GM18526 (cell line): Measurements from ENCODE around the gene SINHCAF.

Experiments
- POLR2A ChIP-seq: IDR thresholded peaks from 3 replicates; pipeline ENCODE4 v1.6.1; 2011; ENCODE audit not compliant: insufficient read length; ENCODE audit errors: extremely low read depth

The SINHCAF gene

DNA sequence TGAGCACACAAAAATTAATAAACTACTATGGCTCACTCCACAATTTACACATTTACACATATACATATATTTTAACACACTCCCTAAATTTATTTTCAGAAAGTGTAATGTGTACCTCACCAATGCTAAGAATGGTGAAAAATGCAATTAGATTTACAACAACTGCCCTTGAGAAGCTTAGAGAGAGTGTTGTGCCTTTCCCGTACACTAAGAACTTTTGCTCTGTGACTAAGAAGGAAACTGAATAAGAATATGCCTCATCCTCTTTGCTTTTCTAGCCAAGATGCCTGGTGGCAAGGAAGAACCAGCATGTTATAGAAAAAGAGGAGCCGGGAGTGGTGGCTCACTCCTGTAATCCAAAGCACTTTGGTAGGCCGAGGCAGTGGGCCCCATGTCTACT, 62.3 kb downstream of the SINHCAF start:
- TF ChIP-seq POLR2A, result no peak

DNA sequence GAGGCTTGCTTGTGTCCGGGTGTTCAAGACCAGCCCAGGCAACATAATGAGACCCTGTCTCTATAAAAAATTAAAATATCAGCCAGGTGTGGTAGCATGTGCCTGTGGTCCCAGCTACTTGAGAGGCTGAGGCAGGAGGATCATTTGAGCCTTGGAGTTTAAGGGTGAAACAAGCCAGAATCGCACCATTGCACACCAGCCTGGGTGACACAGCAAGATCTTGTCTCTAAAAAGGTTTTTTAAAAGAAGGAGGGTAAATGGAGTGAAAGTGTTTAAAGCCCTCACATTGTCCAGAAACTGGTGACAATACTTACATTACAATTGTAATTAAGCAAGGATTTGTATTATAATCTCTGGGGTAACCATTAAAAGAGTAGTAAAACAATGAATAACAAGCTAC, 64.2 kb downstream of the SINHCAF start:
- no peak for TF ChIP-seq POLR2A

DNA sequence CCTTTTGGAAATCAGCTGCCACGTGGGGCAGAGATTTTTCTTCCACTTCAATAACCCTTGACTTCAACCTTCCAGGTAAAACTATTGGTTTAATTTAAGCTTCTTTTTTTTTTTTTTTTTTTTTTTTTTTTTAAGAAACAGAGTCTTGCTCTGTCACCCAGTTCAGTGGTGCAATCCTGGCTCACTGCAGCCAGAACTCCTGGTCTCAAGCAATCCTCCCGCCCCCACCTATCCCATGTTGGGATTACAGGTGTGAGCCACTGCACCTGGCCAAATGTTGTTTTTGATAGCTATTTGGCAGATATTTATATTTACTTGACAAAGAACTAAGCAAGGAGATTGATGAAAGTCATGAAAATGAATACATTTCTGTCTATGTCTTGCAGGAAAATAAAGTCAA, 65.1 kb downstream of the SINHCAF start:
- TF ChIP-seq POLR2A, result no peak

DNA sequence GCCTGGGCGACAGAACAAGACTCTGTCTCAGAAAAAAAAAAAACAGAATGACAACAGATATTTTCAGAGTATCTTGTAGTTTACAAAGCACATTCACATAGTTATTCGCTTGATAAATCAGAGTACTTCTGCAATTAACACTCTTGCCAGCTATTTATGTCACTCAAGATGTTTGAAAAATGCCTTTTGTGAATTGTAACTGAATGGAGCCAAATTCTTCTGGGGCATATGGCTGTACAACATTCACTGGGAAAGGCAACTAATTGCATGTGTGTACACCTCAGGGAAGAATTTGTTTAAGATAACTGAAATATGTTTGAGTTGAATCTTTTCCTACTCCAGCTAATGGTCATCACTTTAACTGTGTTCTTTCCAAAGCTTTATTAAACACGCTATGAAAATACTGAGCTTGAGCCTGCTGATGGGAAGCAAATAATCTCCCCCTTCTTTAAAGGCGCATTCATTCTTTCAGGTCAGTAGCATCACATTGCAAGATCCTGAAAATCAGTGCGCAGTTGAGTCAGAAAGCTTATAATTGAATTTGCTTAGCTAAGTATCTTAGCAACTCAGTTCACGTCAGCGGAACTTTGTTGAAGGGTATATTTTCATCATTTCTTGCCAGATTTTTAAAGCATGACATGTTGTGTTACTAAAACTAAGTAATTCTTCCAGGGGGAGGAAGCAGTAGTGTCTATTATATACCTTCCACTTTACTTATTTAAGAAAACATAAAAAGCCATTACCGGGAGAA, 66.6 kb downstream of the SINHCAF start:
- no peak for TF ChIP-seq POLR2A

DNA sequence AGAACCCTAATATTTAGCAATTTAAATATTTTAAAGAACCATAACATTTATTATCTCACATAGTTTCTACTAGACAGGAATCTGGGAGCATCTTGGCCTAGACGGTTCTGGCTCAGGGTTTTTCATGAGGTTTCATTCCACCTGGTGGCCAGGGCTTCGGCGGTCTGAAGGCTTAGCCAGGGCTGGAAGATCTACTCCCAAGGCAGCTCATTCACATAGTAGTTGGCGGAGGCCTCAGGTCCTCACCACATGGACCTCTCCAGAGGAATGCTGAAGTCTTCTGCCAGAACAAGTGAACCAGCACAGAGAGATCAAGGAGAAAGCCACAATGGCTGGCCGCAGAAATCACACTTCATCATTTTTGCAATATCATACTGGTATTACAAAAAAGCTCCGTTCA, 68.2 kb downstream of the SINHCAF start:
- no peak for TF ChIP-seq POLR2A

DNA sequence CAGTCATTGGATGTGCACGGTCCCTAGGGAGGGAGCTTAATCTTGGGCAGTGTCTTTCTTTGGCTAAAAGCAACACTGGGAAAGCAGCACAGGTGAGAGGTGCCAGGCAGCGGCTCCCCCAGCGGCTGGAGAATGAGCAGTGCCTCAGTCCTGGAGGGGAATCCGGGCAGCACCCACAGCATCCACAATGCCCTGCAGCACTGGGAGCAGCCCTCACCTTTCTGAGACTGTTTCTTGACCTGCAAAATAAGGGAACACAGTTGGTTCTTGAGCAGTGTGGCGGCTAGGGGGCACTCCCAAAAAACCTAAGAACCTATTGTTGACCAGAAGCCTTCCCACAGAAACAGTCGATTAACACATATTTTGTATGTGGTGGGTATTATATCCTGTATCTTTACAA, 75.8 kb downstream of the SINHCAF start:
- no peak for TF ChIP-seq POLR2A

DNA sequence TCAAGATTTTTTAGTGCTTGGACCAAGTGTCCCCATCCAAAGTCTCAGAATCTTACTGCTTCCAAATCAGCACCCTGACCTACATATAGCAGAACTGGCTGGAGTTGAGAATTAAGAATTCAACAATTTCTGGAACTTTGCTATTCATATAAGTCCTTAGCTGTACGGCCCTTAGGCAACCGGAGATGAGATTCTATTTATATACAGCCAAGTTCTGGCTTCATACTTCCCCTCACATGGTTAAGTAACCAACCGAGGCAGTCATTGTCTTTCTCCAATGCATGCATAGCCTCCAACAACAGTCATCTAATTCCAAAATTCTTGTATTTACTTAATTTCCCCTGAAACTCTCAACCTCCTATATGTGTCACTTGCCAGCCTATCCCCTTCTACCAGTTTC, 76.6 kb downstream of the SINHCAF start:
- TF ChIP-seq POLR2A, result no peak

DNA sequence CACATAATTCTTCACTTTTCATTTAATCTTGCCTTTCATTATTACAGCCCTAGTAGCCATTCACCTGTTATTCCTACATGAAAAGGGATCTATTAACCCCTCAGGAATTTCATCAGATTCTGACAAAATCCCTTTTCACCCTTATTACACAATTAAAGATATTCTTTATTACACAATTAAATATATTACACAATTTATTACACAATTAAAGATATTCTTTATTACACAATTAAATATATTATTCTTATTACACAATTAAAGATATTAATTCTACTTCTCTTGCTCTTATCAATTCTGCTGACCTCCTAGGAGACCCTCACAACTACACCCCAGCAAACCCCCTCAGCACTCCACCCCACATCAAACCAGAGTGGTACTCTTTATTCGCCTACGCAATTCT, 77.1 kb downstream of the SINHCAF start:
- TF ChIP-seq POLR2A, result no peak

DNA sequence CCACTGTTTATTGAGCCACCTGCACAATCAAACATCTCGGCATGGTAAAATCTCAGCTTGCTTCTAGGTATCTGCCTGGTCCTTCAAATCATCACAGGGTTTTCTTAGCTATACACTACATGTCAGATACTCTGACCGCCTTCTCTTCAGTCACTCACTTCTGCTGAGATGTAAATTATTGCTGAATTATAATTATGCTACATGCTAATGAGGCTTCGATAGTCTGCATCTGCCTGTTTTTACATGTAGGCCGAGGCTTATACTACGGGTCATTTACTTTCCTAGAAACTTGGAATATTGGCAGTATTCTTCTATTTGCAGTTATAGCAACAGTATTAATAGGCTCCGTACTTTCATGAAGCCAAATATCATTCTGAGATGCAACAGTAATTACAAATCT, 77.6 kb downstream of the SINHCAF start:
- no peak for TF ChIP-seq POLR2A

DNA sequence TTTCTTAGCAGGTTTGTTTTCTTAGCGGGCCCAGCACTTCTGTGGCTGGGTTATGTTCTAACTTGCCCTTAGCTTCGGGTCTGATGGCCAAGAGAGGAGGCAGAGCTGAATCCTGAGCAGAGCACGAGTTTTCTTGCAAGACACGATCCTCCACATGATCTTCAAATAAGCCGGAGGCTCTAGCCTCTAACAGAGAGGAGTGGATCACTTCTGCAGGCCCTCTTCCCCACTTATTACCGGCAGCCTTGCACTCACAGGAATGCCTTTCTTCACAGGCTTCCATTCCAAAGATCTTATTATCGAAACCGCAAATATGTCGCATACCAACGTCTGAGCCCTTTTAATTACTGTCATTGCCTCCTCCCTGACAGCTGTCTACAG, 79.5 kb downstream of the SINHCAF start:
- TF ChIP-seq POLR2A, result no peak

DNA sequence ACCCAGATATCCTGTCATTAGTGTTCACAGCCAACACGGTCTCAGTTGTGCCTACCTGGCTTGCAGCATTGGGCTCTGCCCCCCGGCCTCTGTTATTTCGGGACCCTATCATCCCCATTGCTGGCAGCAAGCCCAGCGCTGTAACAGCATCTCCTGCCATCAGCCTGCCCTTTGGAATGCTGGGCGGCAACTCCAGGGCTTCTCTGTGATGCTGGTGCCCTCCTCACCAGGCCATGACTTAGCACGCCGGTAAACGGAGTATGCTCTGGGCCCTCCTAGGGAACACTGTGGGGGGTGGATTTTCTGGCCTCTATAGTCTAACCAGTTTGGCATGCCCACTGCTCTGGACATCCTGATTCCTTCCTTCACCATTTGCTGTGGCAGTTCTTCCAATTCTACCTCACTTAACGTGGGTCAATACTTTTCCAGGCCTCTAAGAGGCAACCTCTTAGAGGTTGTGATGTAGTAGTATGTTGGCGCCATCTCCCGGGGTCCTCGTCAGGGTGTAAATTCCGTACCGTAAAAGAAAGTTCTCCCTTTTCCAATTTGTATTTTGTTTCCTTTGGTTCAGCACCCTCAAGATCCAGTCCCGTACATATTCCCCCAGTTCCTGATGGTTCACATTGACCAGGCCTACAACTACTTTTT, 80.0 kb downstream of the SINHCAF start:
- TF ChIP-seq POLR2A, result no peak

DNA sequence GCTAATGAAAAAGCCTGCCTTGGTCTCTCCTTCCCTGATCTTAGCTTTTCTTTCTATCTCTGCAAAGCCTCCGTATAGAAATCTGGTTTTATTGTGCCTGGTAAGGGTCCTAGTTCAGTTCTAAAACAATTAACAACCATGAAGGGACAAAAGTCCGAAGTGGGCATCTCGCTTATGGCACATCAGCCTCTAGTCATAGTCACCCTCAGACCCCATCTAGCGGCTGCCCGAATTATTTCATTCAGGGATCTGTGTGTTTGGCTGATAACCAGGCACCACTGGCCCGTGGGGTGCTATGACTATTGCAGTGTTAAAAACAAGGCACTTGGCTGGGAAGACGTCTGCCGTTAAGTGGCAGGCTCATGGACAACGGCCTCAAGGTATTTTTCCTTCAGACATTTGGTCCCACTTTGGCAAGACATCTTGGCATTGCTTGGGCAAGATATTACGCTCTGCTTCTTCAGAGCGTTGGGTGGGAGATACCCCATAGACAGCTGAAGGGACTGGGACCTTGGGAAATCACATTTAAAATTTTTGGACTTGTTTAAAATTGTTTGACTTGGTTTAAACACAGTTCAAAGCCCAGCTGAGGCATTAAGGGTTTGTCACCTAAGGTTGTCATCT, 87.1 kb downstream of the SINHCAF start:
- no peak for TF ChIP-seq POLR2A

DNA sequence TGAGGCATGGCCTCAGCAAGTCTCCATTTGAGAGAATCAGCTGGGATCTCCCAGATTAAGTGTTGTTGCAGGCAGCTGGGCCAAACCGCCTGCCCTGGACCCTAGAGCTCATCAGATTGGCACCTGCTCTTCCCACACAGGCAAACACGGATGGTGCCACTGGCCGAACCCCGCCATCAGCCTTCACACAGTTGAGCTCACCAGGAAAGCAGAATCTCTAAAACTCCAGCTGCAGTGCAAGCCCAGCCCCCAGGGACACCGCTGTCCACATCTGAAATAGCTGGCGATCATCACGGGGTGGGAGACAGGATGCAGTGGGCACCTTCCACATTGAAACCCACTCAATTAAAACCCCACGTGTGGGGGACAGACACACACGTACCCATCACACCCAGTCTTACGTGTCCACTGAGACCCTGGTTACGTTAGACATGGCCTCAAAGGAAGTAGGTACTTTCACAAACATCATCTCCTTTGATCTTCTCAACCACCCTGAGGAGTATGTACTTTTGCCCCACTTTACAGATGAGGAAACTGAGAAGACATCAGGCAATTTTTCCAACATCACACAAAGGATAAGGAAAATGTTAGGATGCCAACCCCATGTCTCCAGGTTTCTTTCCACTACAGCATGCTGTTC, 88.8 kb downstream of the SINHCAF start:
- TF ChIP-seq POLR2A, result no peak

DNA sequence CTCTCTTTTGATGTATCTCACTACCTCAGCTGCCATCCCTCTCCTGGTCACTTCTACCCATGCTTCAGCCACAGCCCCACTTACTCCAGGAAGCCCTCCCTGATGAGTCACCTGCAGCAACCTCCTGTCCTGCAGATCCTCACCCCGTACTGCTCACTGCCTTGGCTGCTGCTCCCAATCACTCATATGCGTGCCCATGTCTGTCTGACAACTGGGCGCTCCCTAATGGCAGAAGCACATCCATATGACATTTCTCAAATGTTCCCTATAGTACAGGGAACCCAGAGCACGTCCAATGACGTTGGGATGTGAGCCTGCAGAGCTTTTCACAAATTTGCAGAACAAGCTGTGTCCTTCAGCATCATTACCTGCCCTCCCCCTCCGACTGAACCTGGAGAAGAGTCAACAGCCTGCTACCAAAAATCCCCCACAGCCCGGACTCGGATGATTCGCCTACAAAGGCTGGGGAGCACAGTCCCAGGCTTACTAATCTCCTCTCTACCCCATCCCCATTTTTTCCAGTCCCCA, 90.0 kb downstream of the SINHCAF start:
- TF ChIP-seq POLR2A, result no peak

DNA sequence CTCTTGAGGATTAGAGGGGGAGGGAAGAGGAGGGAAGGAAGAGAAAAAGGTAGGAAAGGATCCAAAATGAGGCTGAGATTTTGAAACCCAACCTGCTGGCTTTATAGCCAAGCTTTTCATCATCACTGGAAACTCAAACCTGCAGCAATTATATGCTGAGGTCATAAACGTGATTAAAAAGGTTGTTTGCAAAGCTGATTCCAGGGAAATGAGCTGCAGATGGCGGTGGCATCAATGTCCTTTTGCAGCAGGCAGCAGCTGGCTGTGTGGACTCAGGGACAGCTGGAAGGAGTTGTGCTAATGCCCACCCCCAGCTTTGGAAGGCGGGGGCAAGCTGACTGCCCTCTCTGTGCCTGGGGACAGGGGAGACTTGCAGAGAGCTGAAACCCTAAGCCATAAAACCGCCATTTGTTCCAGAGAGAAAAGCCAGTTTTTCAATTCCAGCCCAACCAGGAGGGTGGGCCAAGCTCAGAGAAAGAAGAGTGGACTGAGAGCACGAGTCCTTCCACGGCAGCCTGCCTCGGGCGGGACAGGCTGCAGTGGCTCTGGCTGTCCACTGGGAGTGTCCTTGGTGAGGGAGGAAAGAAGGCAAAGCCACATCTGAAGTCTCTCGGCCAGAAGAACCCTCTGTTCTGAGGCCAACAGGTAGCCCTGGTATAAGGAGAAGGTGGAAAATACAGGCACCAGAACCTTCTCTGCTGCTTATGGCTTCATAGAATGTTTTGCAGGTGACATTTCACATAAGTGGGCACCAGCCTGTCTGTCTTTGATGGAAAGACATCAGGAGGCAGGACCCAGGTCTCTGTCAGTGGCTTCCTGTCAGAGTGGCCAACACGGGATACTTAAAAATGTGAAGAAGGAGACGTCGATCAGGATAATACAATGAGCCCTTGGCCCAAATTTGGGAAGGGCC, 90.7 kb downstream of the SINHCAF start:
- TF ChIP-seq POLR2A, result no peak
